ENCODE results near the gene GTF2F1. TPM values are rescaled to one million over a fixed set of nuclear protein-coding genes. Genes with fewer than 3 reads are reported as not detected.

Gene GTF2F1
- total RNA-seq, 4 donors from 2014 or later = 28.5 to 50.3 (median 38.6) TPM

GRCh38 chr19:6333439-6333838 is 59.5 kb downstream of the GTF2F1 start, which contains the start of gene ACER1:
Gene ACER1, minus strand, starts transcription at chr19:6333612. Its CDS starts 61 bp downstream, at chr19:6333551.
- no peak for ATAC-seq (ENCODE audit: low FRiP score)
- DNase-seq (ENCODE audit: low spot score) = no peak
- no peak for TF ChIP-seq CTCF (IDR thresholded peaks at IDR 0.05)

Small RNAs within 50 kb of the gene (small RNA-seq; reads per million reads assigned to genes)
- gene MIR6790 (not detected), gene MIR6885 (not detected)

Other genes with a start within 250 kb of the GTF2F1 start
- 10 to 100 TPM; 14.1 to 23.3 (median 18.1) TPM for gene MLLT1, start 113.2 kb downstream of the GTF2F1 start, total RNA-seq
- gene ACER1, start 59.6 kb downstream of the GTF2F1 start, total RNA-seq = not detected
- 100 to 1,000 TPM in 1 of 4 donors, 10 to 100 TPM in 3; 58.4 to 119 (median 58.5) TPM for gene CLPP, start 31.6 kb downstream of the GTF2F1 start, total RNA-seq
- 10 to 100 TPM; 39.3 to 49.2 (median 43.4) TPM for gene ALKBH7, start 20.4 kb downstream of the GTF2F1 start, total RNA-seq
- gene PSPN, start 17.2 kb downstream of the GTF2F1 start, total RNA-seq = 1 to 10 TPM in 1 of 4 donors, under 1 TPM in 3; 0.47 to 1.0 (median 0.65) TPM
- 100 to 1,000 TPM in 1 of 4 donors, 10 to 100 TPM in 3; 67.4 to 125 (median 78.3) TPM for gene KHSRP, start 31.6 kb upstream of the GTF2F1 start, total RNA-seq
- not detected for gene SLC25A41, start 40.6 kb upstream of the GTF2F1 start, total RNA-seq
- 10 to 100 TPM; 24.6 to 28.7 (median 26.3) TPM for gene SLC25A23, start 66.6 kb upstream of the GTF2F1 start, total RNA-seq
- 1 to 10 TPM in 2 of 4 donors, under 1 TPM in 1, not detected in 1; 0.82 to 6.2 (median 1.1) TPM for gene CRB3, start 71.1 kb upstream of the GTF2F1 start, total RNA-seq
- gene DENND1C, start 88.6 kb upstream of the GTF2F1 start, total RNA-seq = 1 to 10 TPM; 1.0 to 7.6 (median 4.6) TPM
- 1 to 10 TPM in 3 of 4 donors, not detected in 1; 2.2 to 2.8 (median 2.2) TPM for gene TUBB4A, start 109.1 kb upstream of the GTF2F1 start, total RNA-seq
- 1 to 10 TPM in 3 of 4 donors, under 1 TPM in 1; 0.94 to 4.2 (median 1.4) TPM for gene TNFSF9, start 137.9 kb upstream of the GTF2F1 start, total RNA-seq
- not detected for gene CD70, start 198.0 kb upstream of the GTF2F1 start, total RNA-seq